ENCODE results near the gene SLC6A8.
"Not testable (repeated sequence)": the region's sequence is repeated elsewhere in the genome, so short reads cannot be mapped to it uniquely, and the experiment has no call there.

Gene SLC6A8

DNA sequence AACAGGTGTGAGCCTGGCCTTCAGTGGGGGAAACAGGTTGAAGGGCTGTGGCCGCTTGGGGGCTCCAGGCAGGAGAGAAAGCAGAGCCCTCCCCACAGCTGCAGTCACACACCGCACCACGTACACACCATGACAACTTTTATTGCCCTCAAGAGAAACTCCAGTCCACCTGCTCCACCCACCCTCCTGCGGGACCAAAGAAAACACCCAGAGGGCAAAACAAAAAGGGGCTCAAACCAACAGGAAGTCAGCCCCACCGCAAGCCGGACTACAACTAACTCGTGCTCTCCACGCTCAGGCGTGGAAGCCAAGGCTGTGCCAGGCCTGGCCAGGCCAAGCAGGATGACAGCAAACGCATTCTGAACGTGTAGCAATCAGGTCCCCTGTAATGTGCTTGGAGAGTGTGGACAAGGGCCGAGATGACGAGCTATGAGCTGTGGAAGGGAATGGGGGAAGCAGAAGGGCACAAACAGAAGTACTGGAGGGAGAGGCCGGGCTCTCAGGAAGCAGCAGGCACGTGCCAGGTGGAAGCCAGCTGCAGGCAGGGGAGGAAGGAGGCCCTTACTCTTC is 12.7 kb downstream of the SLC6A8 start:
- no peak overlapping the region for H3K4me3 ChIP-seq (ENCODE audit: low read length)
- no peak for DNase-seq (ENCODE audit: low read depth)
- TF ChIP-seq CTCF (conservative IDR thresholded peaks at IDR 0.05; ENCODE audit: low read length), result no peak

DNA sequence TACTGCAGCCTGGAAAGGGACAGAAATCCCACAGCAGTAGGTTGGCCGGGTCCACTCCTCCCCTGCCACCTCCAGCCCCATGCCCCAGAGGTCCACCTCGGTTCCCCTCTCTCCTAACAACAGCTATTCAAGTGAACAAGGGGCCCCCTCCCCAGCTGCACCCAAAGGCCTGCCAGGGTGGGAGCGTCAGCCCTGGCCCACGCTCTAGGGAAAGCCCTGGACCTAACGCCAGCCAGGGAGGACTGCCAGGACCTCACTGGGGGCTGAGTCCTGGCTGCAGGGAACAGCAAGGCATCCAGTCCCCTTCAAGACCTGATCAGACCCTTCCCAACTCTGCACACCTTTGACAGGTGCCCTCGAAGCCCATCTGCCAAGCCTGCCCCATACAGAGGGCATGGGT is 13.2 kb downstream of the SLC6A8 start:
- TF ChIP-seq CTCF (conservative IDR thresholded peaks at IDR 0.05; ENCODE audit: low read length), result no peak
- H3K4me3 ChIP-seq (ENCODE audit: low read length), result no peak overlapping the region
- DNase-seq (ENCODE audit: low read depth), result no peak

GRCh38 chrX:153701706-153702105 is 14.0 kb downstream of the SLC6A8 start:
- no peak overlapping the region for H3K4me3 ChIP-seq (ENCODE audit: low read length)
- TF ChIP-seq CTCF (conservative IDR thresholded peaks at IDR 0.05; ENCODE audit: low read length), result no peak

DNA sequence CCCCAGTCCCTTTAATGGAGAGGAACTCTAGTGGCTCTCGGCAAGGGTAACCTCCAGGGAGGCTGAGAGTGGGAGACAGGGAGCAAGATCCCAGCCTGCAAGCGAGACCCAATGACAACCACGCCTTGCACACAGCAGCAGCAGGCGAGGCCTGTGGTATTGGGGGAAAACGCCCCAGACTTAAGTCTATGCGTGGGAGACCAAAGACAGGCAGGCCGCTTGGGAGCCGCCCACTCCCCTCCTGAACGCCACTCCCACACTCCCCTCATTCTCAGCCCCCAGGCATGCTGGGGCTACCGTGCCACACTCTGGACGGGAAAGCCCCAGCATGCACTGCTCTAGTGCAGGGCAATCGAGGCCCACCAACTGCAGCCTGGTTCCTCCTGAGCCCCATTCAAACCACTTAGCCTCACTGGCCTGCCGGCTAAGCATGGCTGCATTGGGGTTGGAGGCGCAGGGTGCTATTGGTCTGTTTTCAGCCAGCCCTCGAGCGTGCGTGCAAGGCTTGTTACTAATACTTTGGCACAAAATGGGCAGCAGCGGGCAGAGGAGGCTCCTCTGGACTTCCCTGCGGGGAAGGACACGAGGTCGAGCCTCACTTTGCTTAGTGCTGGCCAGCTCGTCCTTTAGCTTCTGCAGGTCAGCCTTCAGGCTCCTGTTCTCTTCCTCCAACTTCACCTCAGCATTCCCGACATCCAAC is 14.8 kb downstream of the SLC6A8 start:
- H3K4me3 ChIP-seq (ENCODE audit: low read length), result no peak overlapping the region
- TF ChIP-seq CTCF (conservative IDR thresholded peaks at IDR 0.05; ENCODE audit: low read length), result no peak
- no peak for DNase-seq (ENCODE audit: low read depth)

More at GRCh38 chrX:153701706-153702105, 14.0 kb downstream of the SLC6A8 start:
- DNase-seq (ENCODE audit: low read depth), result no peak

DNA sequence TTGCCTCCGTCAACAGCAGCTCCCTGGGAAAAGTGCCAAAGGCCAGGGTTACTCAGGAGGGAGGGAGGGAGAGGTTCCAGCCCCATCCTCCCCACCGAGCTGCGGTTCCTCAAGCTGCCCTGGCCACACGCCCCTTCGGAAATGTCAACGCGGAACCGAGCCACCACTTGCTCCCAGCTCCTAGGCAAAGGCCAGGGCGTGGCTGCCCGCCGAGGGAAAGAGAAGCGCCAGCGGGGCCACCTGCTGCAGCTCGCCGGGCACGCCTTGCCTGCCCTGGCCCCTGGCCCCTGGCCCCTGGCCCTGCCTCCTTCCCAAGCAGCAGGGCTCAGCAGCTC is 15.3 kb downstream of the SLC6A8 start:
- TF ChIP-seq CTCF (conservative IDR thresholded peaks at IDR 0.05; ENCODE audit: low read length), result no peak
- no peak for DNase-seq (ENCODE audit: low read depth)
- H3K4me3 ChIP-seq (ENCODE audit: low read length), result no peak overlapping the region

DNA sequence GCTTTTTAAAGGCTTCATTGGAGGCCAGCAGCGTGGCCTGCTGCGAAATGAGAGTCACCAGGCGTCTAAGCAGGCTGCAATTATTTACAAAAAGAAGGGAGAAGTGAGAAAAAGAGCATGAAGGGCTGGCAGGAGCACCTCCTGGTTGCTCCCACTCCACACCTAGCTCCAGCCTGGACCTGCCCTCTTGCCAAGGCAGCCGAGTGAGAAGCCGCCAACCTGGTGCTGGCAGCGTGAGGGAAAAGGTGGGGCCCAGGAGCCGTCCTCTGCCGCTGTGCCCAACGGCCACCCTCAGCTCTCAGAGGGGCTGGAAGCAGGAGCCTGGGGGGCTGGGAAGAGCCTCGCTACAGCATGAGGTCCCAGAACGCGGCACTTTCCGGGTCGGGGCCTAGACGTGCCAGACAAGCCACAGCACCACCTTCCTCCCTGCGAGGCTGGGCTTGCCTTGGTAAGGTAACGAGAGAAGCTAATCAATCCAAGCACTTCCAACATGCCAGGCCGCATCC is 16.3 kb downstream of the SLC6A8 start:
- no peak overlapping the region for H3K4me3 ChIP-seq (ENCODE audit: low read length)
- DNase-seq (ENCODE audit: low read depth), result no peak
- TF ChIP-seq CTCF (conservative IDR thresholded peaks at IDR 0.05; ENCODE audit: low read length), result no peak

DNA sequence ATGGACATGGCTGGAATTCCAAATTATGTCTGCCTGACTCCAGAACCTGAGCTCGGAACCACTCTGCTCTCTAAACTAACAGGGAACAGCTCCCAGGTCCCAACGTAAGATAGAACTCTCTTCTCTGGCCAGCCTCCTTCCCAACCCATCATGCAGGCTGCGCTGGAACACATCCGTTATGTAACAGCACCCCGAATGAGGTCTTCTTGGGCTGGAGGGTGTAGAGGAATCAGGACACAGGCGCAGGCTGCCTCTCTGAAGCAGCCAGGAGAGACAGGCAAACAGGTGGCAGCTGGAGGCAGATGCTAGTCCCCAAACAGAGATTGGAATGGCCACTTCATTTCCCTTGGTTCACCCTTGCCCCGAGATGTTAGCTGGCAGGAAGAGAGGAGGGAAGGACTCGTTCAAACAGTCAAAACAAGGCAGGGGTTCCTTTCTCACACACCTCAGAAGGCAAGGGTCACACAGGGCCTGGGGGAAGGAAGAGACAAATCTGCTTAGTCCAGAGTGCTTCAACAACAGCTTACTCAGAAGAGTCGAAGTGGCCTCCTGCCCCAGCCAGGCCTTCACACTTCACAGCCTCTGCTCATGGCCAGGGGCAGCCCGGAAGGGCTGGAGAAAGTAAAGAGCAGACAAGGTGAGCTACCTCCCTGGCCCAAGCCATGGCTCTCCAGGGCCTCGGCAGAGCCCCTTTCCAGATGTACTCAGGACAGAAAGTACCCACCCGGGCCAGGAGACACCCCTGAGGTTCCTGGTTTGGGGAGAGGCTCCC is 17.1 kb downstream of the SLC6A8 start:
- not testable (repeated sequence) for H3K4me3 ChIP-seq (ENCODE audit: low read length); DNase-seq (ENCODE audit: low read depth)

GRCh38 chrX:153705403-153706060 is 17.8 kb downstream of the SLC6A8 start:
- not testable (repeated sequence) for DNase-seq (ENCODE audit: low read depth)

More at GRCh38 chrX:153705403-153706060, 17.8 kb downstream of the SLC6A8 start:
- H3K4me3 ChIP-seq (ENCODE audit: low read length), result not testable (repeated sequence)

Data from AG10803 (cell line).